Glomerular visceral epithelial cell (primary cell): ENCODE data around the gene SRC.

Source experiments
- DNase-seq: peaks from one replicate; pipeline ENCODE4 v3.0.0-alpha.2; 2016; ENCODE audit errors: extremely low spot score

SRC gene

GRCh38 chr20:37426106-37426505, 80.2 kb downstream of the SRC start:
- no peak for DNase-seq

- no peak for DNase-seq
These were observed 81.0 kb downstream of the SRC start for GRCh38 chr20:37426978-37427377.

- DNase-seq = no peak
These were observed 84.1 kb downstream of the SRC start for GRCh38 chr20:37430044-37430443.

DNA sequence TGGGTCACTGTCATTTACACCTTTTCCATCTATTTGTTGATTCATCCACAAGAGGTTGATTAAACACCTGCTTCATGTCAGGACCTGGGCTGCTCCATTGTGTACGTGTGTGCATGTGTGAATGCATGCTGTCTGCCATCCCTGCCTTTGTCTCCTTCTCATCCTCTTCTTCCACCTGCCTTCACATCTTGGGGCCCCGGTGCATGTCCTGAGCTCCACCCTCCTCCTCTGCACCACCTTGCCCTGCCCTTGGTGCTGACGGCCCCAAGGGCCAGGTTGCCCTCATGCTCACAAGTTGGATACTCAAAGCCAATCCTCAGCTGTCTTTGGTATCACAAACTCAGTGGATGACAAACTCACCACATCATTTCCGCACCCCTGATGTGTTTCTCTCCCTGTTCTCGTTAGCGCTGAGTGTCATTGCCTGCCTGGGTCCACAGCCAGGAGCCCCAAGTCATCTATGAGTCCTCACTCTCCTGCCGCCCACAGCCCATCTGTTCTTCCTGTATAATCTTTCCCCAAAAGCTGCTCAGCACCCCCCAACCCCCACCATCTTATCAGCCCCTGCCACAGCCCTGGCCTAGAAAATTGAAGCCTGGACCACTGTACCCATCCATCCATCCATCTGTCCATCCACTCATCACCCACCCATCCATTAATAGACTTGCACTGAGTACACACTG, 85.0 kb downstream of the SRC start:
- no peak for DNase-seq

DNA sequence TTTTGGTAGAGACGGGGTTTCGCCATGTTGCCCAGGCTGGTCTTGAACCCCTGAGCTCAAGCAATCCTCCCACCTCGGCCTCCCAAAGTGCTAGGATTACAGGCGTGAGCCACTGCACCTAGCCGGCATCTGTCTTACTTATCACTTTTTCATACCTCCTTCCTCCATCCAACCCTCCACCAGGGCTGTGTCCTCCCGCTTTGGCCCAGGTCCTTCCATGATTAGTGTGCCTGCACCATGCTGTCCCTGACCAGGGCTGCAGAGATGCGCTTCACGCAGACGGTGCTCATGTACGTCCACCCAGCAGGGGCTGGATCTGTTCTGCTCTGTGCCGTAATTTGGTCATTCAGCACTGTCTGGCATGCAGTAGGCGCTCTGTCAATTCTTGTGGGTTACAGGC, 85.8 kb downstream of the SRC start:
- no peak for DNase-seq

- no peak for DNase-seq
These were observed 86.7 kb downstream of the SRC start for GRCh38 chr20:37432606-37433005.

- DNase-seq = no peak
These were observed 89.7 kb downstream of the SRC start for GRCh38 chr20:37435607-37436006.

GRCh38 chr20:37436527-37437186, 90.7 kb downstream of the SRC start:
- no peak for DNase-seq

DNA sequence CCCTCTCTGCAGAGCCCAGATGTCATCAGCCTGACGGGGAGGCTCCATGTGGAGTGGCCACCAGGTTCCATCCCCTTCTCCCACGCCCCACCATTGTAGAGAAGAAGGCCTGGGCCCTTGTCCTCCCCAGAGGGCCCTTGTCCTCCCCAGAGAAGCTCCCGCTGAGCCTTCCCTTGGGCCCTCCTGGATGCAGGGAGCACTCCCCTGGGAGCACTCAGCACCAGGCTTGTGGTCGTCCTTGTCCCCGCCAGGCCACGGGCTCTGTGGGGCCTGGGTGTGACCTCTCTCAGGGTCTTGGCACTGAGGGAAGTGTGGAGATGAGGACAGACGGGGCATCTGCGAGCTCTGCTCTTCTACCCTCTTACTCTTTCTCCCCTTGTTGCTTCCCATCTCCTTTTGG, 91.7 kb downstream of the SRC start:
- no peak for DNase-seq

- no peak for DNase-seq
These were observed 92.7 kb downstream of the SRC start for GRCh38 chr20:37438464-37439222.

- no peak for DNase-seq
These were observed 93.4 kb downstream of the SRC start for GRCh38 chr20:37439223-37439933.

DNA sequence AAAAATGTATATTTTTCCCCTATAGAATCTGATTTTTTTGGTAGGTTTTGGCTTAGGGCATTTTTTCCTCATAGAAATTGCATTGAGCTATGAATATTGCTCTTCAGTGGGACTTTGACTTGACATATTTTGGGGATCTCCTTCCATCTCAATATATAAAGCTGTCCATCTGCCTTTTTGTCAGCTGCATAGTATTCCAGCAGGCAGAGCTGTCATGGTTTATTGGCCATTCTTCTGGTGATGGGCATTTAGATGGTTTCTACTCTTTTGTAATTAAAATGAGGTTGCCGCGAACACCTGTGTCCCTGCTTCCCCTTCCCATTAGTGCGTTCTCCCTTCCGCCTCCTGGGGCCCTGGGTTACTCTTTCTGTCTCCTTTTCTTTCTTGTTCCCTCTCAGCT, 95.1 kb downstream of the SRC start:
- DNase-seq = no peak

- no peak for DNase-seq
These were observed 96.6 kb downstream of the SRC start for GRCh38 chr20:37442547-37442946.

- no peak for DNase-seq
These were observed 97.0 kb downstream of the SRC start for GRCh38 chr20:37442986-37443385.

GRCh38 chr20:37443596-37443995, 97.7 kb downstream of the SRC start:
- no peak for DNase-seq

GRCh38 chr20:37445041-37445440, 99.1 kb downstream of the SRC start:
- DNase-seq = no peak

GRCh38 chr20:37446286-37447032, 100.5 kb downstream of the SRC start:
- no peak for DNase-seq

DNA sequence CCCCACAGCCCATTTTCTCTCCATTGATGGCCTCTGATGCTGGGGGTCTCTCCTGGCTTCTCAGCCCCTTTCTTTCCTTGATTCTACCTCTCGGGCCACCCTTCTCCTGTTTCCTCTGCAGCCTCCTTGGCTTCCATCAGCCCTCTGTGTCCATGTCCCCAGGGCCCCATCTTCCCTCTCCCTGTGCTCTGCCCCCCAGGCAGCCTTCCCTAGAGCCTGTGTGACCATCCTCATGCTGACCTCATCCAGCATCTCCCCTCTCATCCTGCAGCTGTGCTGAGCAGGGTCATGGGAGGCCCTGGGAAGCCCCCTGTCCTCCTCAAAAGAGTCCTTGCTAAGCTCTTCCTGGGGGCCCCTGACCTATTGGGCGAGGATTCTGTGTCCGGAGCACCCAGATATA, 101.7 kb downstream of the SRC start:
- no peak for DNase-seq

GRCh38 chr20:37449276-37449675, 103.3 kb downstream of the SRC start:
- DNase-seq = no peak

- DNase-seq = no peak
These were observed 104.4 kb downstream of the SRC start for GRCh38 chr20:37450344-37450743.

- no peak for DNase-seq
These were observed 105.7 kb downstream of the SRC start for GRCh38 chr20:37451616-37452015.

- DNase-seq = no peak
These were observed 106.3 kb downstream of the SRC start for GRCh38 chr20:37452236-37452635.
